ENCODE data around the gene SPOCD1. TPM values are rescaled to one million over a fixed set of nuclear protein-coding genes. Genes with fewer than 3 reads are reported as not detected.

Gene SPOCD1
- polyA plus RNA-seq, 2 of the 4 experiments (the other 2 are of a cell fraction): 0.98 to 4.8 TPM

DNA sequence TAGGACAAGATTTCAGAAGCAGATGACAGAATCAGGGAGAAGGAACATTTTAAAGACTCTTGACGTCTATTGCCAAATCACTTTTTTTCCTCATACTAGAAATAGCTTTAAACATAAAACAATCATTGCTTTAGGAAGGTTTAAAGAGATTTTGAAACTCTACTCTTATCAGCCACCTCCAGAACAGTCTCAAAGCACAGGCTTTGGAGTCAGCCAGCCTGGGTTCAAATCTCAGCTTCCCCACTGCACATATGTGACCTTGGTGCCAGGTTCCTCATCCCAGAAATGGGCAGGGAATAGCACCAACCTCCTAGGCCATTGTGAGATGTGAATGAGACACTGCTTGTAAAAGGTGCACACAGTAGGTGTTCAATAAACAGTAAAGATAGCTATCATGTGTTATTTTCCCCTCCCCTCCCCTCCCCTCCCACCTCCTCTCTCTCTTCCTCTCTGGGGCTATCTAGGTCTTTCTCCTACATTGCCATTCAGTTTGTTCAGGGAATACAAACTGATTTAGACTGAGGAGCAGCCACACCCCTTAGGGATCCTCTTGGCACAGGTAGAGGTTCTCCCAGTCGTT lies 20.6 kb downstream of the SPOCD1 start:
- ATAC-seq (no peak), FAIRE-seq (no peak), DNase-seq (ENCODE audit: low read depth in 1 of 2, low spot score in 1 of 2) (no peak)
- 49% methylated on average over 2 of the region's 2 CpGs for WGBS (ENCODE audit: missing lambda C conversion rate)
- H3K4me2 ChIP-seq: no peak overlapping the region
- ChIA-PET POLR2A (no interaction called here), CTCF (interaction anchor here (0.6 to 1.2 kb wide), 3 partner anchors 32 to 268 kb away, joined by 3 read pairs; no protein-coding TSS in a partner anchor)
- no peaks in the 10 kb centered on the region for H3K9me3 ChIP-seq
- no peak overlapping the region for H3K27ac ChIP-seq
- TF ChIP-seq PHF8 (IDR thresholded peaks at IDR 0.05; ENCODE audit: borderline replicate concordance, low read depth): no peak
- no peak overlapping the region for H3K4me3 ChIP-seq
- H3K4me1 ChIP-seq: peaks cover 28% of the 10 kb centered on the region

- Histone ChIP-seq H3K27ac (no peak overlapping the region), H3K4me3 (no peak overlapping the region), H3K9me3 (no peaks in the 10 kb centered on the region), H3K4me2 (no peak overlapping the region), H3K4me1 (peaks cover 24% of the 10 kb centered on the region)
- ChIA-PET CTCF (interaction anchor here (0.5 to 18.6 kb wide), 3 partner anchors 30 to 399 kb away, joined by 3 to 242 read pairs (median 4); partner anchors contain the start of gene ADGRB2), POLR2A (no interaction called here)
- ATAC-seq: no peak
- DNase-seq (ENCODE audit: low read depth in 1 of 2, low spot score in 1 of 2): no peak
- FAIRE-seq: no peak
- WGBS (ENCODE audit: missing lambda C conversion rate): 72% methylated on average over 7 of the region's 13 CpGs
- TF ChIP-seq CBX8 (IDR thresholded peaks at IDR 0.05): no peak
- TF ChIP-seq SMC3 (IDR thresholded peaks at IDR 0.05): no peak
- no peak for TF ChIP-seq CTCF (IDR thresholded peaks at IDR 0.05)
- no peak for TF ChIP-seq CBX2 (IDR thresholded peaks at IDR 0.05; ENCODE audit: borderline replicate concordance, low read depth)
These were observed 22.1 kb downstream of the SPOCD1 start for GRCh38 chr1:31793586-31794285.

- TF ChIP-seq ZSCAN20 (CRISPR knock-in tag; IDR thresholded peaks at IDR 0.05): no peak
- TF ChIP-seq EHF (CRISPR knock-in tag; IDR thresholded peaks at IDR 0.05): no peak
- TF ChIP-seq RNF2 (IDR thresholded peaks at IDR 0.05; ENCODE audit: borderline replicate concordance, low read depth): no peak
- no peak for TF ChIP-seq FOXS1 (CRISPR knock-in tag; IDR thresholded peaks at IDR 0.05)
- TF ChIP-seq, protein P1, sequence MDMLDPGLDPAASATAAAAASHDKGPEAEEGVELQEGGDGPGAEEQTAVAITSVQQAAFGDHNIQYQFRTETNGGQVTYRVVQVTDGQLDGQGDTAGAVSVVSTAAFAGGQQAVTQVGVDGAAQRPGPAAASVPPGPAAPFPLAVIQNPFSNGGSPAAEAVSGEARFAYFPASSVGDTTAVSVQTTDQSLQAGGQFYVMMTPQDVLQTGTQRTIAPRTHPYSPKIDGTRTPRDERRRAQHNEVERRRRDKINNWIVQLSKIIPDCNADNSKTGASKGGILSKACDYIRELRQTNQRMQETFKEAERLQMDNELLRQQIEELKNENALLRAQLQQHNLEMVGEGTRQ (IDR thresholded peaks at IDR 0.05): no peak
- no peak for TF ChIP-seq CHD2 (IDR thresholded peaks at IDR 0.05; ENCODE audit: low read length, partially characterized antibody)
- TF ChIP-seq FOSL2 (IDR thresholded peaks at IDR 0.05): no peak
- no peak for TF ChIP-seq FOSL2 (CRISPR knock-in tag; IDR thresholded peaks at IDR 0.05)
- no peak for TF ChIP-seq RARB (CRISPR knock-in tag; IDR thresholded peaks at IDR 0.05)
- TF ChIP-seq HOXB13 (CRISPR knock-in tag; IDR thresholded peaks at IDR 0.05; ENCODE audit: low read depth): no peak
- TF ChIP-seq FOSB (CRISPR knock-in tag; IDR thresholded peaks at IDR 0.05): no peak
- no peak for TF ChIP-seq EHMT2 (IDR thresholded peaks at IDR 0.05; ENCODE audit: low read depth)
- Histone ChIP-seq H3K4me1 (peaks cover 18% of the 10 kb centered on the region), H3K27ac (no peak overlapping the region), H3K4me3 (no peak overlapping the region), H3K9me3 (no peaks in the 10 kb centered on the region), H3K4me2 (no peak overlapping the region)
- CTCF ChIA-PET: interaction anchor here (0.8 to 18.6 kb wide), 3 partner anchors 29 to 398 kb away, joined by 3 to 242 read pairs (median 5); partner anchors contain the start of gene ADGRB2
- DNase-seq (ENCODE audit: low read depth in 1 of 2, low spot score in 1 of 2) (no peak), FAIRE-seq (no peak), ATAC-seq (no peak)
- WGBS (ENCODE audit: missing lambda C conversion rate): 83% methylated on average over 6 of the region's 6 CpGs
- POLR2A ChIA-PET: no interaction called here
These were observed 22.7 kb downstream of the SPOCD1 start for GRCh38 chr1:31793086-31793485.
